ENCODE measurements around the gene GNL2. TPM values are rescaled to one million over a fixed set of nuclear protein-coding genes. Genes with fewer than 3 reads are reported as not detected.
A peak's percentile ranks its signal among the peaks of the same experiment; 100 is the strongest.
"Not testable (repeated sequence)": the region's sequence is repeated elsewhere in the genome, so short reads cannot be mapped to it uniquely, and the experiment has no call there.

The GNL2 gene
- total RNA-seq, 2 donors from 2014 or later: 54.9 to 59.9 TPM

DNA sequence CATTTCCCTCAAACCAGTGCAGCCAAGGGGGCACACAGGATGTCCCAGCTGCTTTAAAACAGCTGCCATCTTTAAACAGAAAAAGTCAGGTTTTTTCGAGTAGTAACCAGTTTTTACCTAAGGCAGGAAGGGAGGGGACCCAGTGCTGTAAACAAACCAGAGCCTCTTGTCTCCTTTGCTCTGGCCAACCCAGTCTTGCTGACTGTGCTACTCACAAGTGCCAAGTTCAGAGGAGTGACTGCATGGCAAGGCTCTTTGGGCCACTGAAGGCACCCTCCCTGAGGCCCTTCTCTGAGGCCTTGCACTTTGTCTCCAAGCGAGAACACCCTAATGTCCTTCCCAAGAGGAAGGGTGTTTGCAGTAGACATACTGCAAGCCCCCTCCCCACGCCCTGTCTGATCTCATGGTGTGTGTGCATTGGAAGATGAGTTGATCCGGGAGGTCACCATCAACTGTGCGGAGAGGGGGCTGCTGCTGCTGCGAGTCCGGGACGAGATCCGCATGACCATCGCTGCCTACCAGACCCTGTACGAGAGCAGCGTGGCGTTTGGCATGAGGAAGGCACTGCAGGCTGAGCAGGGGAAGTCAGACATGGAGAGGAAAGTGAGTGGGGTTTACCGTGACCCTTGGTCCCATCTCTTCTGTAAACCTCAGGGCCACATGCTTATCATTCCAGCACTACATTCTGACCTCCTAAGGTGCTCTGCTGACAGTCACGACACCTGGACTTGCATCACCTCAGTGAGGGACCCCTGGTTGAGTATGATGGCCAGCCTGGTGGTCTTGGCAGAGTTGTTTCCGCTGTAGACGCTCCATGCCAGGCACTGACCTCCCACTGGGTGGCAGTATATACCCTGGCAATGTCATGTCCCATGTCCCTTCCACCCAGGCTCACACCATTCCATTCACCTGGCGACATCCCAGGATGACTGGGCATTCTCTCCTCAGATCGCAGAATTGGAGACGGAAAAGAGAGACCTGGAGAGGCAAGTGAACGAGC is 34.3 kb downstream of the GNL2 start:
- Mint-ChIP-seq H3K4me1 (peaks cover 12% of the 10 kb centered on the region), H3K4me3 (peak overlapping the region; percentile 55), H3K27me3 (peaks cover 13% of the 10 kb centered on the region), H3K27ac (peak overlapping the region; percentile 49), H3K36me3 (ENCODE audit: low read depth) (peaks cover 4% of the 10 kb centered on the region)
- H3K9me3 ChIP-seq (ENCODE audit: control insufficient read depth, low read length, poor library complexity, severe bottlenecking): no peaks in the 10 kb centered on the region
- DNase-seq: peak in 1 of 3 donors; percentile 17
- peak; percentile 54 for ATAC-seq

GRCh38 chr1:37560401-37561132 is 35.2 kb downstream of the GNL2 start:
- H3K9me3 ChIP-seq (ENCODE audit: control insufficient read depth, low read length, poor library complexity, severe bottlenecking): no peaks in the 10 kb centered on the region
- no peak for ATAC-seq
- Mint-ChIP-seq H3K4me1 (peaks cover 12% of the 10 kb centered on the region), H3K36me3 (ENCODE audit: low read depth) (peaks cover 4% of the 10 kb centered on the region), H3K27me3 (peaks cover 13% of the 10 kb centered on the region), H3K27ac (peak overlapping the region; percentile 49), H3K4me3 (no peak overlapping the region)
- no peak for DNase-seq

GRCh38 chr1:37559957-37560379 is 35.8 kb downstream of the GNL2 start:
- peaks cover 13% of the 10 kb centered on the region for H3K27me3 Mint-ChIP-seq
- not testable (repeated sequence) for H3K36me3 Mint-ChIP-seq (ENCODE audit: low read depth)

DNA sequence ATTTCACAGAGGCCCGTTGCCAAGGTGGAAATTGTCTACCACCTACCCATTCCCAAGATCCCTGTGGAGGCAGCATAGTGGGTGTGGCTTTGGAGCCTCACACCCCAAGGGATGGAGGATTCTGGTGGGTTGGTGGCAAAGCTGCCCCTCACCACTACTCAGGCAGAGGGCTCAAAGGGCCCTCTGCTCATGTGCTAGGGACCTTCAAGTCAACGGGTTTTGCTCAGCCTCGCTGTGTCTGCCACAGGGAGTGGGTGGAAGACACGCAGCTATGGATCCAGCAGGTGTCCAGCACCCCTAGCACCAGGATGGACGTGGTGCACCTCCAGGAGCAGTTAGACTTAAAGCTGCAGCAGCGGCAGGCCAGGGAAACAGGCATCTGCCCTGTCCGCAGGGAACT is 36.7 kb downstream of the GNL2 start:
- peaks cover 13% of the 10 kb centered on the region for H3K4me1 Mint-ChIP-seq
- ATAC-seq (no peak), DNase-seq (no peak)
- H3K4me3 Mint-ChIP-seq: no peak overlapping the region
- peaks cover 13% of the 10 kb centered on the region for H3K27me3 Mint-ChIP-seq
- H3K36me3 Mint-ChIP-seq (ENCODE audit: low read depth): peaks cover 3% of the 10 kb centered on the region
- peak overlapping the region; percentile 19 for H3K27ac Mint-ChIP-seq
- H3K9me3 ChIP-seq (ENCODE audit: control insufficient read depth, low read length, poor library complexity, severe bottlenecking): no peaks in the 10 kb centered on the region

More at GRCh38 chr1:37559957-37560379, 35.8 kb downstream of the GNL2 start:
- not testable (repeated sequence) for H3K4me3 Mint-ChIP-seq; H3K4me1 Mint-ChIP-seq; ATAC-seq; H3K9me3 ChIP-seq (ENCODE audit: control insufficient read depth, low read length, poor library complexity, severe bottlenecking); DNase-seq
- H3K27ac Mint-ChIP-seq: peak overlapping the region; percentile 49

DNA sequence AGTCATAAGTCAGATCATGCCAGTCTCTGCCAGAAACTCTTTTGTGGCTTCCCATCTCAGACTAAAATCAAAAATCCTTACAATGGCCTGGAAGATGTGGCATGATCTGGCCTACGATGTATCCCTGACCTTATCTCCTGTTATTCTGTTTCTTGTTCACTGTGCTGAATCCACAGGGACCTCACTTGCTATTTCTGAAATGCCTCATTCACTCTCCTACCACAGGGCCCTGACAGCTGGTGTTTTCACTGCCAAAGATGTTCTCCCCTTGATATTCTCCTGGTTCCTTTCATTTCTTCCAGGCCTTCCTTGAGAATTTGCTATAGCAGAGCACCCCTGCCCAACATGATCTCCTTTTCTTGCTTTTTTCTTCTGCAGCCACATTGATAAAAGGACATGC is 37.3 kb downstream of the GNL2 start:
- H3K9me3 ChIP-seq (ENCODE audit: control insufficient read depth, low read length, poor library complexity, severe bottlenecking): no peaks in the 10 kb centered on the region
- peaks cover 14% of the 10 kb centered on the region for H3K4me1 Mint-ChIP-seq
- H3K4me3 Mint-ChIP-seq: no peak overlapping the region
- ATAC-seq (no peak), DNase-seq (no peak)
- H3K36me3 Mint-ChIP-seq (ENCODE audit: low read depth): peaks cover 5% of the 10 kb centered on the region
- peak overlapping the region; percentile 54 for H3K27ac Mint-ChIP-seq
- peaks cover 13% of the 10 kb centered on the region for H3K27me3 Mint-ChIP-seq

GRCh38 chr1:37557402-37557801 is 38.3 kb downstream of the GNL2 start:
- H3K36me3 Mint-ChIP-seq (ENCODE audit: low read depth): peaks cover 5% of the 10 kb centered on the region
- ATAC-seq: no peak
- H3K27ac Mint-ChIP-seq: no peak overlapping the region
- no peak overlapping the region for H3K4me3 Mint-ChIP-seq
- DNase-seq: no peak
- H3K27me3 Mint-ChIP-seq: peaks cover 13% of the 10 kb centered on the region
- peaks cover 21% of the 10 kb centered on the region for H3K4me1 Mint-ChIP-seq
- no peaks in the 10 kb centered on the region for H3K9me3 ChIP-seq (ENCODE audit: control insufficient read depth, low read length, poor library complexity, severe bottlenecking)

DNA sequence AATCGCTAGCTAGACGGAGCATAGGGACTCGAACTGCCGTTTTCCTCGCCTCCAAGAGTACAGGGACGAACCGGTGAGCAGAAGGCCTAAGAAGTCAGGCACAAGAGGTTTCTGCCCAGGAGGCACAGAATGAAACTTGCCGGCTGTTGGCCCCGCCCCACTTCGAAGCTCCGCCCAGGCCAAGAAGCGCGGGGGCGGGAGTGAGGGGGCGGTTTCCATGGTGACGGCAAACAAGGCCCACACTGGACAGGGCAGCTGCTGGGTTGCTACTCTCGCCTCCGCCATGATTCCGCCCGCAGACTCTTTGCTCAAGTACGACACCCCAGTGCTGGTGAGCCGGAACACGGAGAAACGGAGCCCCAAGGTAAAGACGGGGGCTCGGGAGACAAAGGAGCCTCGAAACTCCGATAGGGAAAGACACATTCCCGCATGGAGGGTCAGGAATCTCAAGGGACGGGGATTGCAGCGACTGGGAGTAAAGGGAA is 39.0 kb downstream of the GNL2 start, which contains the start of gene DNALI1:
Gene DNALI1, plus strand, starts transcription at position 229 of the 485 bp plus-strand sequence. Its CDS starts 55 bp downstream, at position 284.
- H3K36me3 Mint-ChIP-seq (ENCODE audit: low read depth): peaks cover 5% of the 10 kb centered on the region
- peaks cover 13% of the 10 kb centered on the region for H3K27me3 Mint-ChIP-seq
- no peak for DNase-seq
- no peaks in the 10 kb centered on the region for H3K9me3 ChIP-seq (ENCODE audit: control insufficient read depth, low read length, poor library complexity, severe bottlenecking)
- H3K4me3 Mint-ChIP-seq: no peak within 1 kb of the TSS
- peaks cover 24% of the 10 kb centered on the region for H3K4me1 Mint-ChIP-seq
- no peak within 1 kb of the TSS for H3K27ac Mint-ChIP-seq
- no peak for ATAC-seq

DNA sequence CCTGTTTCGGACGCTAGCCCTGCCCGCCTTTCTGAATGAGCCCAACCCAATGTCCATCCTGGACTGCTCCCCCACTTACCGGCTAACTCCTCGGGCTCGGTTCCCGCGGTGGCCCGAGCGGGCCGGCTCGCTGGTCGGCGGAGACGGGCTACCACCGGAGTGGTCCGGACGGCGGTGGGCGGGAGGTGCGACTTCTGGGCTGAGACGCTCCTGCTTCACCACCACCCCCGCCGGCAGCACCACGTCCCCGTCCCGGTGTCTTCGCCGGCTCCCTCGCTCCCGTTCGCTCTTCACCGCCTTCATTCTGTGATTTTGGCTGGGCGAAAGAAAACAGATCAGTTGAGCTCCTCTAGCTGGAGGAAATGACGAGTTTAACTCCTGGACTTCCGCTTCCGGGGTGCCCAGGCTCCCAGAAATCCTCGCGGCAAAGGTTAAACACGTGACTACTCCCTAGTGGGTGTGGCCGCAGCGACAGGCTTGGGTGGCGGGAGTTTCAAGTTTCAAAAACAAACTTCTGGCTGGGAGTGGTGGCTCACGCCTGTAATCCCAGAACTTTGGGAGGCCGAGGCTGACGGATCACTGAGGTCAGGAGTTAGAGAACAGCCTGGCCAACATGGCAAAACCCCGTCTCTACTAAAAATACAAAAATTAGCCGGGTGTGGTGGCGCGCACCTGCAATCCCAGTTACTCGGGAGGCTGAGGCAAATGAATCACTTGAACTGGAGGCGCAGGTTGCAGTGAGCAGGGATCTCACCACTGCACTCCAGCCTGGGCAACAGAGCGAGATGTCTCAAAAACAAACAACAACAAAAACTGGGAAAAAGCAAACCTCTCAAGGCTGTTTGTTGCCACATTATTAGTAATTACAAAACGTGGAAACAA is 41.6 kb downstream of the GNL2 start, which contains the start of gene SNIP1:
Gene SNIP1, minus strand, starts transcription at position 367 of the 882 bp plus-strand sequence. Its CDS starts 64 bp downstream, at position 303.
- H3K9me3 ChIP-seq (ENCODE audit: control insufficient read depth, low read length, poor library complexity, severe bottlenecking): no peaks in the 10 kb centered on the region
- Mint-ChIP-seq H3K4me3 (peak within 1 kb of the TSS; percentile 100), H3K36me3 (ENCODE audit: low read depth) (peaks cover 5% of the 10 kb centered on the region), H3K27ac (peak within 1 kb of the TSS; percentile 94), H3K4me1 (peaks cover 28% of the 10 kb centered on the region), H3K27me3 (peaks cover 13% of the 10 kb centered on the region)
- ATAC-seq (peak; percentile 98), DNase-seq (peak; percentile 74 to 83 (median 83))

DNA sequence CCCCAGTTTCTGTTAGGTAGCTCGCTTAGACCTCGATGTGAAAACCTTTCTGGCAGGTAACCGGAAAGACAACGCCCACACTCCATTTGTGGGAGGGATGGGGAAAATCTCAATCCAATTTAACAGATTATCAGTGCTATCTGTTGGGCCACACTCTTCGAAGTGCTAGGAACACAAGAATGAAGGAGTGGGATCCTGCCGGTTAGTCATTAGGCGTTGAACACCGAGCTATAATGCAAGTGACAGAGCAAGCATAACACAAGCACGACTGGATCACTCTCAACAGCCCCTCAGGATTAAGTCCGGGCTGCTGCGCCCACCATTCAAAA is 42.2 kb downstream of the GNL2 start:
- ATAC-seq (peak; percentile 20), DNase-seq (no peak)
- H3K4me3 Mint-ChIP-seq: peak overlapping the region; percentile 100
- H3K27ac Mint-ChIP-seq: peak overlapping the region; percentile 94
- H3K27me3 Mint-ChIP-seq: peaks cover 13% of the 10 kb centered on the region
- H3K36me3 Mint-ChIP-seq (ENCODE audit: low read depth): peaks cover 7% of the 10 kb centered on the region
- H3K9me3 ChIP-seq (ENCODE audit: control insufficient read depth, low read length, poor library complexity, severe bottlenecking): no peaks in the 10 kb centered on the region
- H3K4me1 Mint-ChIP-seq: peaks cover 28% of the 10 kb centered on the region

DNA sequence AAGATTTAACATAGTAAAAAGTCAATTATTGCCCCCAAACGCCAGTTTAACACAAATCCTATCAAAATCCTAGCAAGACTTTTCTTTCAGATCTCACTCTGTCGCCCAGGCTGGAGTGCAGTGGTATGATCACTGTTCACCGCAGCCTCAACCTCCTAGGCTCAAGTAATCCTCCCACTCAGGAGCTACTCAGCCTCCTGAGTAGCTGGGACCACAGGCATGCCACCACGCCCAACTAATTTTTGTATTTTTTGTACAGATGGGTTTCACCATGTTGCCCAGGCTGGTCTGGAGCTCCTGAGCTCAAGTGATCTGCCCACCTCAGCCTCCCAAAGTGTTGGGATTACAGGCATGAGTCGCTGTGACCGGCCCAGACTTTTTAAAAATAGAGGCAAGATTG is 46.4 kb downstream of the GNL2 start:
- H3K4me1 Mint-ChIP-seq: peaks cover 26% of the 10 kb centered on the region

DNA sequence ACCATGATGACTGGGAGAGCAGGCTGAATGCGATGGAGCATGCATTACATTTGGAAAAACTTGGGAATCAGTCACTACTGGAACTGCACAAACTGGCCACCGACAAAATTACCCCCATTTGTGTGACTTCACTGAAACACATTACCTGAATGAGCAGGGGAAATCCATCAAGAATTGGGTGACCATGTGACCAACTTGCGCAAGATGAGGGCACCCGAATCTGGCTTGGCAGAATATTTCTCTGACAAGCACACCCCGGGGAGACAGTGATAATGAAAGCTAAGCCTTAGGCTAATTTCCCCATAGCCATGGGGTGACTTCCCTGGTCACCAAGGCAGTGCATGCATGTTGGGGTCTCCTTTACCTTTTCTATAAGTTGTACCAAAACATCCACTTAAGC is 50.7 kb downstream of the GNL2 start:
- Mint-ChIP-seq H3K4me3 (no peak overlapping the region), H3K27ac (peak overlapping the region; percentile 51), H3K4me1 (peaks cover 8% of the 10 kb centered on the region), H3K27me3 (no peaks in the 10 kb centered on the region), H3K36me3 (ENCODE audit: low read depth) (peaks cover 17% of the 10 kb centered on the region)
- ATAC-seq: no peak
- no peak for DNase-seq
- H3K9me3 ChIP-seq (ENCODE audit: control insufficient read depth, low read length, poor library complexity, severe bottlenecking): no peaks in the 10 kb centered on the region

More for the DNA sequence above, 46.4 kb downstream of the GNL2 start:
- H3K36me3 Mint-ChIP-seq (ENCODE audit: low read depth): peaks cover 15% of the 10 kb centered on the region
- DNase-seq (no peak), ATAC-seq (no peak)
- peak overlapping the region; percentile 52 for H3K4me3 Mint-ChIP-seq
- H3K27me3 Mint-ChIP-seq: no peaks in the 10 kb centered on the region
- no peaks in the 10 kb centered on the region for H3K9me3 ChIP-seq (ENCODE audit: control insufficient read depth, low read length, poor library complexity, severe bottlenecking)
- H3K27ac Mint-ChIP-seq: peak overlapping the region; percentile 82

DNA sequence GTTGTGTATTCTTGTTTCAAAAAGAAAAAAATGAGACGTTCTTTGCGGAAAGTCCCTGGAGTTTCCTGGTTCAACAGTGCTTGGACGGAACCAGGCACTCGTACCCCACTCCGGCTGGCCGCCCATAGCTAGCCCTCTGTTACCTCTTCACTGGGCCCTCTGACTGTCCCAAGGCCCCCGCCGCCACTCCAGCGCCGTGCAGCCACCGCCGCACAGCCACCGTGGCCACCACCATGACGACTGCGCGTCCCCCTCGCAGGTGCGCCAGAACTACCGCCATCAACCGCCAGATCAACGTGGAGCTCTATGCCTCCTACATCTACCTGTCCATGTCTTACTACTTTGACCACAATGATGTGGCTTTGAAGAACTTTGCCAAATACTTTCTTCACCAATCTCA is 51.2 kb downstream of the GNL2 start:
- DNase-seq: no peak
- H3K27me3 Mint-ChIP-seq: no peaks in the 10 kb centered on the region
- H3K36me3 Mint-ChIP-seq (ENCODE audit: low read depth): peaks cover 17% of the 10 kb centered on the region

More for the DNA sequence above, 51.2 kb downstream of the GNL2 start:
- Mint-ChIP-seq H3K4me3 (peak overlapping the region; percentile 19), H3K27ac (peak overlapping the region; percentile 51), H3K4me1 (peaks cover 5% of the 10 kb centered on the region)
- no peaks in the 10 kb centered on the region for H3K9me3 ChIP-seq (ENCODE audit: control insufficient read depth, low read length, poor library complexity, severe bottlenecking)
- no peak for ATAC-seq

Measured in T-helper 17 cell (primary cell).